ENCODE measurements around the gene PPP1R12B. TPM values are rescaled to one million over a fixed set of nuclear protein-coding genes. Genes with fewer than 3 reads are reported as not detected.

Gene PPP1R12B
- total RNA-seq, 2 donors from 2014 or later = 18.2 to 33.0 TPM

DNA sequence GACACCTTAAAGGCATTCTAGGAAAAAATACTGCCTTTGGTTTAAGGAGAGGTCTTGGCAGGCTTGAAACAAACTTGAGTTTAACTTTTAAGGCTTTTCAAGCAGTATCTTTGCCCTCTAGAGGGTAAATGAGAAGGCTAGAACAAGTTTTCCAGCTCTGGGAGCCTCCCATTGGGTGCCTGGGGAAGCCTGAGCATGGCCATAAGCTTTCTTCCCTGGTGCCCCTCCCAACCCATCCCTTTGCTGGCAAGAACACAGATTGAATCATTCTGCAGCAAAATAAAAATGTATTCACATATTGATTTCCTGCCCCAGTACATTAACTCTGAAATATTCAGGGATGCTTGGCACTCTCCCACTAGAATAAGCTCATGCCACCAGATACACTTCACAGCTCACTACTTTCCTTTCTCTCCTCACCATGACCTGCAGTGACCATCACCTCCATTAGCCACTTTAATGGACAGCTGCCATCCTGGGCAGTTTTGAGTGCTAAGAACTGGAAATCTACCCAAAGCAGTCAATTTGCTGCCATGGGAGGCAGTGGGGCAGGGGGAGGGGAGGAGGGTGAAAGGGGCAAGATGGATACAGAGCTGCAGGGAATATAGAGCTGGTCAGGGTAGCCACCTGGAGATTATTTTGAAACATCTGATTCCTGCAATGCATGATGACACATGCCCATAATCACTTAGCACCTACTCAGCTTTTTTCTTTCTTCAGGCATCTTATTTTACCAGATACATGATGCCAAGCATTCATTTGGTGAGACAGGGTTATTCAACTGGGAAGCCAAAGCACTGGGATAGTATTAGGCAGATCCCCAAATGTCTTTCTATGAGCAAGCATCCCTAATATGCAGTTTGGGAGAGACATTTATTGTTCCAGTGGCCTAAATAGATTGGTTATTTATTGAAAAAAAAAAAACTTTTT lies 221.2 kb downstream of the PPP1R12B start:
- DNase-seq (no peak), ATAC-seq (no peak)
- Histone ChIP-seq H3K4me3 (no peak overlapping the region), H3K36me3 (replicated peaks in 1 of 2; ENCODE audit: insufficient read depth in 1 of 2, low read depth in 2 of 2) (peaks cover 0 to 4% of the 10 kb centered on the region in 2 donors), H3K27ac (no peak overlapping the region), H3K9me3 (no peaks in the 10 kb centered on the region), H3K27me3 (no peaks in the 10 kb centered on the region), H3K4me1 (no peaks in the 10 kb centered on the region)
- no peak for TF ChIP-seq POLR2A (IDR thresholded peaks at IDR 0.05)
- TF ChIP-seq, protein P1, sequence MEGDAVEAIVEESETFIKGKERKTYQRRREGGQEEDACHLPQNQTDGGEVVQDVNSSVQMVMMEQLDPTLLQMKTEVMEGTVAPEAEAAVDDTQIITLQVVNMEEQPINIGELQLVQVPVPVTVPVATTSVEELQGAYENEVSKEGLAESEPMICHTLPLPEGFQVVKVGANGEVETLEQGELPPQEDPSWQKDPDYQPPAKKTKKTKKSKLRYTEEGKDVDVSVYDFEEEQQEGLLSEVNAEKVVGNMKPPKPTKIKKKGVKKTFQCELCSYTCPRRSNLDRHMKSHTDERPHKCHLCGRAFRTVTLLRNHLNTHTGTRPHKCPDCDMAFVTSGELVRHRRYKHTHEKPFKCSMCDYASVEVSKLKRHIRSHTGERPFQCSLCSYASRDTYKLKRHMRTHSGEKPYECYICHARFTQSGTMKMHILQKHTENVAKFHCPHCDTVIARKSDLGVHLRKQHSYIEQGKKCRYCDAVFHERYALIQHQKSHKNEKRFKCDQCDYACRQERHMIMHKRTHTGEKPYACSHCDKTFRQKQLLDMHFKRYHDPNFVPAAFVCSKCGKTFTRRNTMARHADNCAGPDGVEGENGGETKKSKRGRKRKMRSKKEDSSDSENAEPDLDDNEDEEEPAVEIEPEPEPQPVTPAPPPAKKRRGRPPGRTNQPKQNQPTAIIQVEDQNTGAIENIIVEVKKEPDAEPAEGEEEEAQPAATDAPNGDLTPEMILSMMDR (IDR thresholded peaks at IDR 0.05) = no peak
- intact Hi-C loops (cut with DNase I) = no loop called here

DNA sequence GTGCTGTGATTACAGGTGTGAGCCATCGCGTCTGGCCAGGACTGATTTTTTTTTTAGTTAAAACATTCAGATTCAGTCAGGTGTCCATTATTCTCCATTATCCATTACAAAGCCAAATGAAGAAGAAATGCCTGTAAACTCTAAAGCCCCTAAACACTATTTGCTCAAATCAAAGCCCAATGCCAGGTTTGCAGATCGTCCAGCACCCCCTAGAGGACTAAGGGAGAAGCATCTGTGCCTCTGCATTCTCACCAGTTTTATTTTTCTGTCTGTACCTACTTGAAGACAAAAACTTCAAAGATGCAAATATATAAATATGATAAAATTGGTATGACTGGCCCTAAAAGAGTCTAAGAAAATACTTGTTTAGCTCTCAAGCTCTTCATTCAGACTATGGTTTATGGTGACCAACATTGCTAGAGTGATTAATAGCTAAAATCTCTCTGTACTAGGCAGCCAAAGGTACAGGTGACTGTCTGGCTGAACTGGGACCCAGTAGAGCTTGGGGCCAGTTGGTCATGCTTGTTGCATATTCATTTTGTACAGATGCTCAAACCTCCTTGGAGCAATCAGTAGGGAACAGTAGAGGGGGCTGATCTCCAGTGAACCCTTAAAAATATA lies 223.3 kb downstream of the PPP1R12B start:
- ATAC-seq = no peak
- Histone ChIP-seq H3K27ac (no peak overlapping the region), H3K36me3 (replicated peaks in 1 of 2; ENCODE audit: insufficient read depth in 1 of 2, low read depth in 2 of 2) (no peaks in the 10 kb centered on the region), H3K27me3 (no peaks in the 10 kb centered on the region), H3K4me1 (peaks cover 6% of the 10 kb centered on the region), H3K4me3 (no peak overlapping the region), H3K9me3 (no peaks in the 10 kb centered on the region)
- intact Hi-C loops (cut with DNase I) = no loop called here
- TF ChIP-seq, protein P1 (IDR thresholded peaks at IDR 0.05) = peak; percentile 53 to 82 (median 63)
- no peak for TF ChIP-seq POLR2A (IDR thresholded peaks at IDR 0.05)
- DNase-seq = peak in 2 of 4 donors; percentile 28 to 36
- 61 to 65% methylated on average over 3 of the region's 3 CpGs for WGBS, 2 donors

DNA sequence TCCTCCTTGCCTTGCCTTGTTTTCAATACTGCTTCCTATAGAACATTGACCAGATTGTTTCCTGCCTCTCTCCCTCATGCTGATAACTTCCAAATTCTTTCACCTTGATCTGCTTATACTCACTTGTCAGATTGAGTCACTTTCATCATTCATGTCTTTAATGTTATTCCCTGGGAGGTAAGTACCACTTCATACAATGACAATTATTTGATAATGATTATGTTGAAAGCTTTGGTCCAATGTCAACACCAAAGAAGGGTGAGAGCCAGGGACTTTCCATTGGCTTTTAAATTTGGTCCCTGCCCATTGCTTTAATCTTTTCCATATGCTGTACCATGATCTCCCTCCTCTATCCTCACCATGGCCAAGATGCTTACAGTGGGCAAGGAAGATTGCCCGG lies 224.4 kb downstream of the PPP1R12B start:
- WGBS, 2 donors = 90 to 92% methylated on average over 1 of the region's 1 CpG
- no peaks in the 10 kb centered on the region for H3K27me3 ChIP-seq
- ATAC-seq = no peak
- TF ChIP-seq POLR2A (IDR thresholded peaks at IDR 0.05) = no peak
- TF ChIP-seq, protein P1 (IDR thresholded peaks at IDR 0.05) = no peak
- H3K4me3 ChIP-seq = no peak overlapping the region
- DNase-seq = no peak
- peaks cover 14% of the 10 kb centered on the region for H3K4me1 ChIP-seq
- intact Hi-C loops (cut with DNase I) = no loop called here
- H3K27ac ChIP-seq = no peak overlapping the region
- H3K9me3 ChIP-seq = no peaks in the 10 kb centered on the region
- no peaks in the 10 kb centered on the region for H3K36me3 ChIP-seq (replicated peaks in 1 of 2; ENCODE audit: insufficient read depth in 1 of 2, low read depth in 2 of 2)

DNA sequence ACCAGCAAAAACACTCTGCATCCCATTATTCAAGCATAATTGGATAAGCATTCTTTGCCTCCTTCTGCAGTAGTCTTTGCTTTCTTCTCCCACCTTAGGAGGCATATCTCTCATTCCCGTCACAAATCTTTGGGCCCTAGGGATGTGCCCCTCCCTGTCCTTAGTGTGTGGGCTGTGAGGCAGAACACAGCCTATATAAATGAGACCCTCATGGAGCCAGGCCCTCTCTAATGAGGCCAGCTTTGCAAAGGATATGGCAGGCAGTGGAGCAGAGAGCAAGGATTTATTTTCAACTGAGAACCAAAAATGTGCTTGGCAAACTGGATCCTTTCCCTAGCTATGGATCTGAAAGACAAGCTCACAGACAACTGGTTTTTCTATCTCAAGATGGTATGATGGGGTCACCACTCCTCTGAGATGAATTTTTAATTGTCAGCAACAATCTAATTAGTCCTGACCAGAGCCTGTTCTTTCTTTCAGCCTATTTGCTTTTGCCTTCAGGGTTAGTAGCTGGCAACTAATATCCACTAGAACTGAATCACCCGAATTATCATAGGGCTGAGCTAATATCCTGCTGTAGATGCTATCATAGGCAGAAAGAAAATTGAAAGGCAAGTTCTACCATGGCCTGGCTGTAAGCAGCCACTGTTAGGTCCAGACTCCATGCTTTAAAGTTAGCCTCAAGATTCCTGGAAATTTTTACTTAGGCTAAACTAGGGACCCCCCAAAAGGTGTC lies 227.6 kb downstream of the PPP1R12B start:
- Histone ChIP-seq H3K4me1 (peaks cover 14% of the 10 kb centered on the region), H3K27ac (peak overlapping the region in 3 of 4 donors; percentile 23 to 36 (median 35)), H3K27me3 (no peaks in the 10 kb centered on the region), H3K36me3 (replicated peaks in 1 of 2; ENCODE audit: insufficient read depth in 1 of 2, low read depth in 2 of 2) (no peaks in the 10 kb centered on the region), H3K9me3 (no peaks in the 10 kb centered on the region), H3K4me3 (no peak overlapping the region)
- WGBS, 2 donors = 87% methylated on average over 2 of the region's 2 CpGs
- intact Hi-C loops (cut with DNase I) = no loop called here
- TF ChIP-seq POLR2A (IDR thresholded peaks at IDR 0.05) = no peak
- ATAC-seq (no peak), DNase-seq (no peak)

DNA sequence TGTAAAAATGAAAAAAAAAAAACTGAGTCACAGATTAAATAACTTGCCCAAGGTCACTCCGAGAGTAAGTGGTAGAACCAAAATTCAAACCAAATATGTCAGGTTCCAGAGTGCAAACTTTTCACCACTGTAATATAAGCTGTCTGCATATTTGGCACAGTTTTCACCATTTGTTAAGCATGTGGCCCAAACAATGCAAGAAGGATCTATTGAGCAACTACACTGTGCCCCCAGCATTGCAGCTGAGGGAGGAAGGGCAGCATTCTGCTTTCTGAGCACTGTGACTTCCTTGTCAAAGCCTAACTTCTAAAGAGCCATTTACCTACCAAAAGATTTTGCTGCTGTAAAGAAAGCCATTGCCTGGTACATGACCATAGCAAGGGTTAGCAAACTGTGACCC lies 228.3 kb downstream of the PPP1R12B start:
- intact Hi-C loops (cut with DNase I) = no loop called here
- peak in 3 of 4 donors; percentile 13 to 31 (median 22) for DNase-seq
- Histone ChIP-seq H3K9me3 (no peaks in the 10 kb centered on the region), H3K4me3 (no peak overlapping the region), H3K36me3 (replicated peaks in 1 of 2; ENCODE audit: insufficient read depth in 1 of 2, low read depth in 2 of 2) (no peaks in the 10 kb centered on the region), H3K4me1 (peaks cover 14% of the 10 kb centered on the region), H3K27ac (peak overlapping the region in 2 of 4 donors; percentile 35 to 36), H3K27me3 (no peaks in the 10 kb centered on the region)
- TF ChIP-seq POLR2A (IDR thresholded peaks at IDR 0.05) = no peak
- TF ChIP-seq, protein P1 (IDR thresholded peaks at IDR 0.05) = no peak
- ATAC-seq = peak; percentile 54
- whole genome bisulfite sequencing, 2 donors = 45 to 66% methylated on average over 1 of the region's 1 CpG

Data from body of pancreas (tissue), 4 donors.